ENCODE data around the gene ATAD3B. TPM values are rescaled to one million over a fixed set of nuclear protein-coding genes. Genes with fewer than 3 reads are reported as not detected.

ATAD3B gene
- total and polyA plus RNA-seq, 10 of the 15 experiments (the other 5 are each of a cell fraction or from before 2014, with no cell fraction given), result 0.03 to 38.8 (median 23.8) TPM

- RAD21 ChIA-PET (ENCODE audit: unreplicated experiment), result no interaction called here
- POLR2A ChIA-PET, result interaction anchor here (0.7 to 1.0 kb wide), 2 partner anchors 15 to 24 kb away, joined by 3 read pairs; no protein-coding TSS in a partner anchor
- DNase-seq (ENCODE audit: low read depth, low spot score), result no peak
- in situ Hi-C loops (cut with MboI), result no loop called here
- Histone ChIP-seq H4K20me1 (ENCODE audit: control insufficient read depth, insufficient read depth) (no peaks in the 10 kb centered on the region), H3K27me3 (replicated peaks in 1 of 2; ENCODE audit: control insufficient read depth in 2 of 2, insufficient read depth in 2 of 2, low read length in 1 of 2) (peaks cover 0 to 13% of the 10 kb centered on the region in 2 experiments; a peak in 3 of 4 replicates), H3K9ac (ENCODE audit: control insufficient read depth, insufficient read depth, low read length) (no peak overlapping the region), H3K4me2 (ENCODE audit: control insufficient read depth, insufficient read depth) (no peak overlapping the region; the same call in 1 of the 2 replicates), H3K36me3 (ENCODE audit: control insufficient read depth in 2 of 2, insufficient read depth in 2 of 2, low read length in 1 of 2) (no peaks in the 10 kb centered on the region), H3K4me3 (peak overlapping the region; percentile 8; the same call in 1 of the 2 replicates), H3K27ac (ENCODE audit: control insufficient read depth, insufficient read depth) (no peak overlapping the region), H2AFZ (ENCODE audit: control insufficient read depth, low read depth, low read length) (peak overlapping the region; percentile 44), H3K4me1 (ENCODE audit: control insufficient read depth, insufficient read depth, low read length) (peaks cover 20% of the 10 kb centered on the region), H3K9me3 (replicated peaks; ENCODE audit: control insufficient read depth, insufficient read depth, low read length) (no peaks in the 10 kb centered on the region), H3K79me2 (ENCODE audit: control insufficient read depth, insufficient read depth, low read length) (no peaks in the 10 kb centered on the region)
- WGBS (ENCODE audit: insufficient coverage, insufficient replicate concordance, low lambda C conversion rate, missing lambda C conversion rate), result 37% methylated on average over 33 of the region's 34 CpGs
- FAIRE-seq, result no peak
- no TSS peak for BruUV-seq (replicated peaks)
- TF ChIP-seq ZNF687 (IDR thresholded peaks at IDR 0.05), result no peak
- TF ChIP-seq DPF2 (IDR thresholded peaks at IDR 0.05), result no peak
- no peak for TF ChIP-seq CTCF (IDR thresholded peaks at IDR 0.05 in 2 of 3, conservative IDR thresholded peaks at IDR 0.05 in 1 of 3; ENCODE audit: control insufficient read depth in 2 of 3, extremely low read depth in 1 of 3, insufficient read depth in 1 of 3, low read depth in 3 of 3, low read length in 3 of 3)
- no peak for TF ChIP-seq GATAD2B (conservative IDR thresholded peaks at IDR 0.05; ENCODE audit: low read depth)
- SMC1A ChIA-PET (ENCODE audit: uncharacterized antibody, unreplicated experiment), result no interaction called here
- CTCF ChIA-PET, result interaction anchor here (0.7 to 1.2 kb wide), 2 partner anchors 25 to 34 kb away, joined by 3 to 4 read pairs; partner anchors contain the start of gene CCNL2
- ATAC-seq, result no peak
- intact Hi-C loops (cut with micrococcal nuclease; ENCODE audit: unreplicated experiment), result no loop called here
Observed at GRCh38 chr1:1432951-1433803, 38.4 kb upstream of the ATAD3B start.
